Breast epithelium (tissue), 3 donors: ENCODE results near the gene OTOP3.

ENCODE experiments used
- CTCF ChIP-seq, 3 donors: fragments of 450-650 bp; IDR thresholded peaks; one replicate each; pipeline ENCODE4 v1.5.1; 2016 to 2017; ENCODE audit warnings: antibody characterized with exemption in 3 of 3, mild to moderate bottlenecking in 3 of 3, moderate library complexity in 3 of 3
- POLR2AphosphoS5 ChIP-seq, 3 donors: sonication (generic); formaldehyde crosslinking; IDR thresholded peaks; one replicate each; pipeline ENCODE4 v1.6.1; 2017; ENCODE audit warnings: antibody characterized with exemption in 3 of 3

GRCh38 chr17:74907012-74907411 is 28.7 kb upstream of the OTOP3 start:
- TF ChIP-seq CTCF (IDR thresholded peaks at IDR 0.05) (no peak), POLR2AphosphoS5 (IDR thresholded peaks at IDR 0.05) (no peak)
